T-helper 1 cell treated with Interleukin-12 subunit alpha and Interleukin-12 subunit beta and Interleukin-4 antibody, amounts not matched to agents 30 μg/mL and 1 μg/mL, for 36 hours (primary cell): Measurements from ENCODE around the gene TIAM1.

Experiments used
- H3K27ac Mint-ChIP-seq: one replicate; pipeline ENCODE4 v1.8.0; 2021; ENCODE audit warnings: mild to moderate bottlenecking, mixed read lengths
- H3K27me3 Mint-ChIP-seq: one replicate; pipeline ENCODE4 v1.8.0; 2021; ENCODE audit warnings: low read depth, mixed read lengths
- H3K36me3 Mint-ChIP-seq: one replicate; pipeline ENCODE4 v1.8.0; 2021; ENCODE audit warnings: low read depth, mixed read lengths
- H3K4me1 Mint-ChIP-seq: one replicate; pipeline ENCODE4 v1.8.0; 2021; ENCODE audit warnings: low read depth, mixed read lengths
- H3K4me3 Mint-ChIP-seq: one replicate; pipeline ENCODE4 v1.8.0; 2021; ENCODE audit warnings: mild to moderate bottlenecking, moderate library complexity, mixed read lengths
- H3K9me3 Mint-ChIP-seq: one replicate; pipeline ENCODE4 v1.8.0; 2021; ENCODE audit warnings: mixed read lengths

The TIAM1 gene

DNA sequence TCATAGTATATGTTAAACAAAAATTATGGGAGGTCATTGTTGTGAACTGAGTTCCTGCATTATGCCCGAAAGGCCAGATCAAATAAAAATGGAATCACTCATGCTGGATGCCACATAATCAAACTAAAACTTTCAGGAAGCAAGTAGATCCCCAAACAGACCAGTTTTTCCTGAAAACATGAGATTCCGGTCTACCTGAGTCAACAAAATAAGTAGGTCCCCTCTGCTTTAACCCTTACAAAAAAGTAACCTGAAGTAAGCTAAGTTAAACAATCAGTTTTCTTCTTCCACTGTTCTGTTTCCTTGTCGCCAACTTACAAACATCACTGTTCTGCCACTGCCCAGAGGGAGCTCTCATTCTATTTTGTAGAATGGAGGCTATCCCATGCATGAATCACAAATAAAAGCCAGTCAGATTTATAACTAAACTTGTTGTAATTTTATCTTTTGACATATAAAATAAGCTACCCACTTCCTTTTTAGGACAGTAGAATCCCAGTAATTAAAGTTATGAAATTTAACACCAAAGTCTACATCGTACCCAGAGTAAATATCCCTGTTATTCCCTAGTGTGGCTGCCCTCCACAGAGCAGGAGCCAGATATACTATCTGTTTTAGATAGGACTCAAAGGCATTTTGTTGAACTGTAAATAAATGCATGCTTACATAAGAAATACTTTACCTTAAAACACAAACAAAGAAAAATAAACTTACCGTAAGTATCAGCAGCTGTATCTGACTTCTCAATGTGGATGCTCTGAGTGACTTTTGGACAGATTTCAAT is 149.4 kb downstream of the TIAM1 start:
- Mint-ChIP-seq H3K4me1 (peaks cover 54% of the 10 kb centered on the region), H3K9me3 (no peaks in the 10 kb centered on the region), H3K27ac (peak overlapping the region; percentile 90), H3K27me3 (no peaks in the 10 kb centered on the region), H3K36me3 (peaks cover 64% of the 10 kb centered on the region), H3K4me3 (no peak overlapping the region)

DNA sequence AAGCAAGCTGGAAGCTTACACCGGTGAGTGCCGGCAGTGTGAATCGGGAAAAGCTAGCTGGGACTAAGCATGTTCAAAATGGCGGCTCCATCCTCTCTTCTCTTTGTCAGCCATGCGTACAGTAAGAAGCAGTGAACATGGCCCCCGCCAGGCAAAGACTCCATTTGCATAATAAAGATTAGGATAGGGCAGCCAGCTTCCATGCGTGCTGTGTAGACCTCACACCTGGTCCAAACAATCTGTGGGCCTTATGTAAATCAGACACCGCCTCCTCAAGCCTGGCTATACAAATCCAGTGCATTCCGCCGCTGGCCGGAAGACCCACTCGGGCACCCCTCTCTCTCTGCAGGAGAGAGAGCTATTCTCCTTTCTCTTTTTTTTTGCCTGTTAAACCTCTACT is 150.3 kb downstream of the TIAM1 start:
- H3K27me3 Mint-ChIP-seq = no peaks in the 10 kb centered on the region
- H3K4me3 Mint-ChIP-seq = no peak overlapping the region
- peaks cover 48% of the 10 kb centered on the region for H3K4me1 Mint-ChIP-seq
- H3K9me3 Mint-ChIP-seq = no peaks in the 10 kb centered on the region
- no peak overlapping the region for H3K27ac Mint-ChIP-seq
- peaks cover 65% of the 10 kb centered on the region for H3K36me3 Mint-ChIP-seq

DNA sequence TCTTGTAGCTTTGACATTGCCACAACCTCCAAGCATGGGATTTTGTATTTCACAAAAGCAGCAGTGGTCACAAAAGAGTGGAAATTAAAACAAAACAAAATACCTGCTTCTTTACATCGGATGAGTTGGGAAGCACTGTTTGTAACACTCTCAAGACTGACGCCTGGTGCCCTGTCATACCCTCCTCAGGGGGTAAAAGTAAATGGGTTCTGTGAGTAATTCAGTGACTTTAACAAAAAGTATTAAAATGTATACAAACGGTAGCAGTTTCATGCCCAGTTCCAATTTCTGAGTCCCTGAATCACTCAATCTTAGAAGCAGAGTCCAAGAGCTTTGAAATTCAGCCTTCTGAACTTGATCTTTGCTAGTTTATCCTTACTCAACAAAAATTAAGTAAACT is 152.5 kb downstream of the TIAM1 start:
- Mint-ChIP-seq H3K4me1 (peaks cover 56% of the 10 kb centered on the region), H3K27ac (no peak overlapping the region), H3K4me3 (no peak overlapping the region), H3K36me3 (peaks cover 65% of the 10 kb centered on the region), H3K27me3 (no peaks in the 10 kb centered on the region), H3K9me3 (no peaks in the 10 kb centered on the region)

GRCh38 chr21:31190516-31190915 is 153.5 kb downstream of the TIAM1 start:
- H3K9me3 Mint-ChIP-seq = no peaks in the 10 kb centered on the region

GRCh38 chr21:31187499-31187898 is 156.6 kb downstream of the TIAM1 start:
- no peaks in the 10 kb centered on the region for H3K27me3 Mint-ChIP-seq
- H3K9me3 Mint-ChIP-seq = no peaks in the 10 kb centered on the region
- peak overlapping the region; percentile 74 for H3K4me3 Mint-ChIP-seq
- H3K4me1 Mint-ChIP-seq = peaks cover 57% of the 10 kb centered on the region
- H3K36me3 Mint-ChIP-seq = peaks cover 59% of the 10 kb centered on the region
- H3K27ac Mint-ChIP-seq = peak overlapping the region; percentile 91

More at GRCh38 chr21:31190516-31190915, 153.5 kb downstream of the TIAM1 start:
- Mint-ChIP-seq H3K27ac (peak overlapping the region; percentile 0), H3K27me3 (no peaks in the 10 kb centered on the region), H3K4me1 (peaks cover 55% of the 10 kb centered on the region), H3K36me3 (peaks cover 66% of the 10 kb centered on the region), H3K4me3 (no peak overlapping the region)

- Mint-ChIP-seq H3K9me3 (no peaks in the 10 kb centered on the region), H3K36me3 (peaks cover 62% of the 10 kb centered on the region), H3K4me1 (peaks cover 63% of the 10 kb centered on the region), H3K27ac (peak overlapping the region; percentile 91), H3K27me3 (no peaks in the 10 kb centered on the region), H3K4me3 (peak overlapping the region; percentile 74)
These were observed 157.1 kb downstream of the TIAM1 start for GRCh38 chr21:31186916-31187315.

DNA sequence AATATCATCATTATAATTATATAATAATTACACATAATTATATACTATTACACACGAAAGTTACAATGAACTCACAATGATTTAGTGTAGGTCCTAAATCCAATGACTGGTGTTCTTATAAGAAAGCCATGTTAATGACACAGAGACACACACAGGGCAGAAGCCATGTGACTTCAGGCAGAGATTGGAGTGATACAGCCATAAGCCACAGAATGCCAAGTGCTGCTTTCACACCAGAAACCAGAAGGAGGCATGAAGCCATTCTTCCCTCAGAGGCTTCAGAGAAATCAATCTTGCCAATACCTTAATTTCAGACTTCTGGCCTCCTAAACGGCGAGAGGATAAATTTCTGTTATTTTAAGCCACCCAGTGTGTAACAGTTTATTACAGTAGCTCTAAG is 158.4 kb downstream of the TIAM1 start:
- peak overlapping the region; percentile 82 for H3K27ac Mint-ChIP-seq
- peak overlapping the region; percentile 74 for H3K4me3 Mint-ChIP-seq
- peaks cover 60% of the 10 kb centered on the region for H3K36me3 Mint-ChIP-seq
- peaks cover 70% of the 10 kb centered on the region for H3K4me1 Mint-ChIP-seq
- H3K27me3 Mint-ChIP-seq = no peaks in the 10 kb centered on the region
- H3K9me3 Mint-ChIP-seq = no peaks in the 10 kb centered on the region

- Mint-ChIP-seq H3K9me3 (no peaks in the 10 kb centered on the region), H3K4me1 (peaks cover 67% of the 10 kb centered on the region), H3K36me3 (peaks cover 63% of the 10 kb centered on the region), H3K4me3 (peak overlapping the region; percentile 76), H3K27ac (peak overlapping the region; percentile 93), H3K27me3 (no peaks in the 10 kb centered on the region)
These were observed 159.2 kb downstream of the TIAM1 start for GRCh38 chr21:31184876-31185275.

GRCh38 chr21:31184459-31184858 is 159.6 kb downstream of the TIAM1 start:
- Mint-ChIP-seq H3K27ac (peak overlapping the region; percentile 93), H3K27me3 (no peaks in the 10 kb centered on the region), H3K4me3 (peak overlapping the region; percentile 76), H3K36me3 (peaks cover 60% of the 10 kb centered on the region), H3K9me3 (no peaks in the 10 kb centered on the region), H3K4me1 (peaks cover 65% of the 10 kb centered on the region)

DNA sequence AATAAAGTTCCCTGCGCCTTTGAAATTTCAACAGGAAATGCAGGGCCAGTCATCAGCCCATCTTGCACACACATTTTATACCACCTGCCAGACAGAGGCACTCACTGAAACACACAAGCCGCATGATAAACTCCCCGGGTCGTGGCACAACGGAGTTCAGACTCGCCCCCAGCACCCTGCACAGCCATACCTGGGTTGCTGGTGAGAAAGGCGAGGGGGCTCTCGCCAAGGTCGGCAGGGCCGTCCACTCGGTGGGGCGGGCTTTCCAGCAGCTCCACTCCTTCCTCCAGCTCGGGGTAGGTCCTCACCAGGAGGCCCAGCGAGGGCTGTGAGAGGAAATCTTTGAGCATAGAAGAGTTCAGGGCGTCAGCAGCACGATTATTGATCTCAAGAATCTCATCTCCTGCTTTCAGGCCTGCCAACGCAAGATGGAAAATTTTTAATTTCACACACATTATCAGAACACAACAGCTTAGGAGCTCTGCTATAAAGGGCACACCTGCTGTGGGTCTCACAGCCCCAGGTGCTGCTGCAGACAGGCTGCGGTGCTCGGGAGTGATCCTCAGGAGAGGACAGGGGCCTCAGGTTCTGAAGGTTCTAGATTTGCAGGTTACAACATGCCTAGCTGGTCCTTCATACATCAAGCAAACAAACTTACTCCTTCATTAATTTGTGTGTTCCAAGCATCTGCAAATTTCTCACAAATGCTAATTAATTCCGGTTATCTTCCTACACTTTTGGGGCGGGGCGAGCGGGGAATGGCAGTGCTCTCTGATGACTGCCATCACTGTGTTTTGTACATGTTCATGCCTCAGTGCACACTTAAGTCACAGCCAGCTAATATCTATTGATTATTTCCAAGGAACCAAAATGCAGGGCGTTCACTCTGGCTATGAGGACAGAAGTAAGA is 161.6 kb downstream of the TIAM1 start:
- peaks cover 56% of the 10 kb centered on the region for H3K36me3 Mint-ChIP-seq
- peaks cover 60% of the 10 kb centered on the region for H3K4me1 Mint-ChIP-seq
- H3K9me3 Mint-ChIP-seq = no peaks in the 10 kb centered on the region
- peak overlapping the region; percentile 93 for H3K27ac Mint-ChIP-seq
- peak overlapping the region; percentile 79 for H3K4me3 Mint-ChIP-seq
- H3K27me3 Mint-ChIP-seq = no peaks in the 10 kb centered on the region

GRCh38 chr21:31181082-31181750 is 162.8 kb downstream of the TIAM1 start:
- peak overlapping the region; percentile 93 for H3K27ac Mint-ChIP-seq
- no peaks in the 10 kb centered on the region for H3K27me3 Mint-ChIP-seq
- peak overlapping the region; percentile 85 for H3K4me3 Mint-ChIP-seq
- H3K36me3 Mint-ChIP-seq = peaks cover 57% of the 10 kb centered on the region
- no peaks in the 10 kb centered on the region for H3K9me3 Mint-ChIP-seq
- peaks cover 61% of the 10 kb centered on the region for H3K4me1 Mint-ChIP-seq

DNA sequence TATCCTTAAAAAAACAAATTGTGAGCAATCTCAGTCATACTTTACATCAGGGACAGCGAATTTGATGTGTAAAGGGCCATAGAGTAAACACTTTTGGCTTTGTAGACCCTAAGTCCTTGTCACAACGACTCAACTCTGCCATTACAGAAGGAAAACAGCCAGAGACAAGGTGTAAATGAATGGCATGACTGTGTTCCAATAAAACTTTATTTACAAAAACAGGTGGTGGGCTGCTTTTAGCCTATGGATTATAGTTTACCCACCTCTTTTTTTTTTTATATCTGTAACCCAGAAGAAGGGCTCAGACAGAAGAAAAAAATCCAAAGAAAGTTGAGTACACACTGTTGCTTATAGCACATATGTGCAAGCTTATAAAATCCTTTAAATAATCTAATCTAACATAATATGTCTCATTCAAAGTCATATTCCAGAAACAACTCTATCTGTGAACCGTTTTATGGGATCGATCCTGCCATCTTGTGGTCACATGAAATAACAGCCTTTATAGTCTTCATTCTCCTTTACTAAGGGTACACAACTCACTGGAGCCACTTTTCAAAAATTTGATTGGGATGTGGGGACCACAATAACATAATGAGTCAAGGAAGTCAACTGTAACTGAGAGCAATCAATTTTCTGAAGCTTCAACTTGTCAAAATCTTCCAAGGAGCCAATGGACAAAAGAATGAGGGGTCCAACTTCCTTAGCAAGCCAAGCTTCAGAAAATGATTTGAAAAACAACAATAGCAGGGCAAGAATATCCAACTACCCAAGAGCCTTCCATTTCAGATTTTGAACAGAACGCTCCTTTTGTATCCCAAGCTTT is 163.6 kb downstream of the TIAM1 start:
- H3K4me1 Mint-ChIP-seq = peaks cover 59% of the 10 kb centered on the region
- peak overlapping the region; percentile 85 for H3K4me3 Mint-ChIP-seq
- no peaks in the 10 kb centered on the region for H3K27me3 Mint-ChIP-seq
- H3K9me3 Mint-ChIP-seq = no peaks in the 10 kb centered on the region
- peak overlapping the region; percentile 93 for H3K27ac Mint-ChIP-seq
- peaks cover 56% of the 10 kb centered on the region for H3K36me3 Mint-ChIP-seq

DNA sequence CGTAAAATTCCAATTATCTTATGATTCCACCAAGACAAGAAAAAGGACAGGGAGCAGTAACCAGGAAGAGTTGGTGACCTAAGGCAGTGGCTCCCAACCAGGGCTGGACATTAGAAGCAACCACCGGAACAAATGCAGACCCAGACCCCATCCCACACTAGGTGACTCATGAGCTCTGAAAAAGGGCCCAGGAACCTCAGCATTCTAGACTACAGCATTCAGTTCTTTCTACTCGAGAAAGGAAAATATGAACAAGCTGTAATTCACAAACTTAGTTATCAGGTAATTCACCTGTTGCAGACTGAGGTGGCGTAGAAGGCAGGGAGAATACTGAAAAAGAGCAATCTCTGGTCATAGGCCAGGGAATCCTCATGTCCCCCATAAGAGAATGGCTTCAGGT is 167.3 kb downstream of the TIAM1 start:
- peak overlapping the region; percentile 19 for H3K4me3 Mint-ChIP-seq
- no peaks in the 10 kb centered on the region for H3K9me3 Mint-ChIP-seq
- H3K27me3 Mint-ChIP-seq = no peaks in the 10 kb centered on the region
- H3K36me3 Mint-ChIP-seq = peaks cover 46% of the 10 kb centered on the region
- H3K4me1 Mint-ChIP-seq = peaks cover 63% of the 10 kb centered on the region
- peak overlapping the region; percentile 43 for H3K27ac Mint-ChIP-seq
